ENCODE measurements around the gene OR6C4. TPM values are rescaled to one million over a fixed set of nuclear protein-coding genes. Genes with fewer than 3 reads are reported as not detected.
"Not testable (repeated sequence)": the region's sequence is repeated elsewhere in the genome, so short reads cannot be mapped to it uniquely, and the experiment has no call there.

The OR6C4 gene
- total and polyA plus RNA-seq, 9 donors: not detected

- intact Hi-C loops (cut with DNase I): no loop called here
- WGBS, 3 donors: 75 to 86% (median 80%) methylated on average over 1 of the region's 1 CpG
Measured at GRCh38 chr12:55572168-55572567, 22.8 kb downstream of the OR6C4 start, which contains the start of gene OR2AP1. Gene OR2AP1 (plus strand): TSS chr12:55572468. CDS start chr12:55574415, 1,947 bp downstream.

GRCh38 chr12:55582066-55582465 lies 32.7 kb downstream of the OR6C4 start:
- Histone ChIP-seq H3K4me1 (ENCODE audit: insufficient read depth) (no peaks in the 10 kb centered on the region), H3K27me3 (no peaks in the 10 kb centered on the region), H3K36me3 (no peaks in the 10 kb centered on the region), H3K9me3 (no peaks in the 10 kb centered on the region), H3K4me3 (no peak overlapping the region), H3K27ac (no peak overlapping the region)
- no peak for DNase-seq
- WGBS, 3 donors: 83 to 92% (median 92%) methylated on average over 2 of the region's 2 CpGs
- TF ChIP-seq EP300 (IDR thresholded peaks at IDR 0.05) (no peak), POLR2A (IDR thresholded peaks at IDR 0.05) (no peak), CTCF (IDR thresholded peaks at IDR 0.05) (no peak)
- intact Hi-C loops (cut with DNase I): no loop called here

More at GRCh38 chr12:55572168-55572567, 22.8 kb downstream of the OR6C4 start, which contains the start of gene OR2AP1:
- Histone ChIP-seq H3K27ac (no peak within 1 kb of the TSS), H3K4me1 (ENCODE audit: insufficient read depth) (no peaks in the 10 kb centered on the region), H3K4me3 (no peak within 1 kb of the TSS), H3K9me3 (peaks cover 0 to 6% of the 10 kb centered on the region in 2 donors), H3K36me3 (no peaks in the 10 kb centered on the region), H3K27me3 (no peaks in the 10 kb centered on the region)
- TF ChIP-seq CTCF (IDR thresholded peaks at IDR 0.05) (no peak), POLR2A (IDR thresholded peaks at IDR 0.05) (no peak), EP300 (IDR thresholded peaks at IDR 0.05) (no peak)
- DNase-seq: no peak

- H3K4me1 ChIP-seq (ENCODE audit: insufficient read depth): no peaks in the 10 kb centered on the region
- TF ChIP-seq CTCF (IDR thresholded peaks at IDR 0.05) (no peak), EP300 (IDR thresholded peaks at IDR 0.05) (no peak), POLR2A (IDR thresholded peaks at IDR 0.05) (no peak)
- DNase-seq: no peak
Measured at GRCh38 chr12:55585817-55586216, 36.4 kb downstream of the OR6C4 start.

GRCh38 chr12:55590152-55590551 lies 40.8 kb downstream of the OR6C4 start:
- DNase-seq; H3K9me3 ChIP-seq; H3K4me1 ChIP-seq (ENCODE audit: insufficient read depth); H3K27ac ChIP-seq; H3K36me3 ChIP-seq; H3K27me3 ChIP-seq; intact Hi-C loops (cut with DNase I); H3K4me3 ChIP-seq: not testable (repeated sequence)
- WGBS, 3 donors: 61 to 70% (median 63%) methylated on average over 11 to 12 of the region's 12 CpGs

More at GRCh38 chr12:55585817-55586216, 36.4 kb downstream of the OR6C4 start:
- Histone ChIP-seq H3K9me3 (no peaks in the 10 kb centered on the region), H3K27me3 (no peaks in the 10 kb centered on the region), H3K27ac (no peak overlapping the region), H3K4me3 (no peak overlapping the region), H3K36me3 (no peaks in the 10 kb centered on the region)
- 83 to 93% (median 83%) methylated on average over 2 of the region's 2 CpGs for WGBS, 3 donors
- intact Hi-C loops (cut with DNase I): no loop called here

Other genes with a start within 250 kb of the OR6C4 start
- not detected for gene OR6C1, start 235.3 kb upstream of the OR6C4 start, total RNA-seq
- gene OR6C1, start 235.3 kb upstream of the OR6C4 start, polyA plus RNA-seq: not detected
- gene OR6C3, start 218.9 kb upstream of the OR6C4 start, total RNA-seq: not detected
- gene OR6C3, start 218.9 kb upstream of the OR6C4 start, polyA plus RNA-seq: not detected
- gene OR6C75, start 186.6 kb upstream of the OR6C4 start, total RNA-seq: not detected
- gene OR6C75, start 186.6 kb upstream of the OR6C4 start, polyA plus RNA-seq: not detected
- gene OR6C65, start 149.1 kb upstream of the OR6C4 start, total RNA-seq: not detected
- not detected for gene OR6C65, start 149.1 kb upstream of the OR6C4 start, polyA plus RNA-seq
- not detected for gene OR6C76, start 123.3 kb upstream of the OR6C4 start, total RNA-seq
- gene OR6C76, start 123.3 kb upstream of the OR6C4 start, polyA plus RNA-seq: not detected
- gene OR6C2, start 105.5 kb upstream of the OR6C4 start, total RNA-seq: not detected
- not detected for gene OR6C2, start 105.5 kb upstream of the OR6C4 start, polyA plus RNA-seq
- gene OR6C70, start 79.5 kb upstream of the OR6C4 start, total RNA-seq: not detected
- not detected for gene OR6C70, start 79.5 kb upstream of the OR6C4 start, polyA plus RNA-seq
- not detected for gene OR6C68, start 57.2 kb upstream of the OR6C4 start, total RNA-seq
- not detected for gene OR6C68, start 57.2 kb upstream of the OR6C4 start, polyA plus RNA-seq
- not detected for gene OR2AP1, start 22.9 kb downstream of the OR6C4 start, total RNA-seq
- not detected for gene OR2AP1, start 22.9 kb downstream of the OR6C4 start, polyA plus RNA-seq
- gene OR10P1, start 87.3 kb downstream of the OR6C4 start, total RNA-seq: not detected
- not detected for gene OR10P1, start 87.3 kb downstream of the OR6C4 start, polyA plus RNA-seq
- gene ITGA7, start 158.3 kb downstream of the OR6C4 start, total RNA-seq: 10 to 100 TPM in 5 of 7 donors, 1 to 10 TPM in 2; 4.9 to 69.6 (median 25.9) TPM
- 10 to 100 TPM; 19.5 to 38.3 TPM for gene ITGA7, start 158.3 kb downstream of the OR6C4 start, polyA plus RNA-seq
- gene BLOC1S1, start 166.4 kb downstream of the OR6C4 start, total RNA-seq: 100 to 1,000 TPM in 4 of 7 donors, 10 to 100 TPM in 3; 96.0 to 143 (median 120) TPM
- gene BLOC1S1, start 166.4 kb downstream of the OR6C4 start, polyA plus RNA-seq: 100 to 1,000 TPM; 101 to 214 TPM
- 1 to 10 TPM; 3.7 to 8.9 (median 7.2) TPM for gene RDH5, start 170.8 kb downstream of the OR6C4 start, total RNA-seq
- 1 to 10 TPM; 5.1 to 5.9 TPM for gene RDH5, start 170.8 kb downstream of the OR6C4 start, polyA plus RNA-seq
- gene CD63, start 179.4 kb downstream of the OR6C4 start, total RNA-seq: 100 to 1,000 TPM; 406 to 954 (median 762) TPM
- gene CD63, start 179.4 kb downstream of the OR6C4 start, polyA plus RNA-seq: 1,000 to 10,000 TPM in 1 of 2 donors, 100 to 1,000 TPM in 1; 676 to 1,943 TPM
- gene GDF11, start 193.5 kb downstream of the OR6C4 start, total RNA-seq: 10 to 100 TPM in 4 of 7 donors, 1 to 10 TPM in 3; 2.2 to 27.7 (median 12.3) TPM
- 1 to 10 TPM; 3.4 to 8.0 TPM for gene GDF11, start 193.5 kb downstream of the OR6C4 start, polyA plus RNA-seq

All from ovary (tissue), 9 donors.